ENCODE results near the gene TET2. TPM values are rescaled to one million over a fixed set of nuclear protein-coding genes. Genes with fewer than 3 reads are reported as not detected.
"Not testable (repeated sequence)": the region's sequence is repeated elsewhere in the genome, so short reads cannot be mapped to it uniquely, and the experiment has no call there.

Gene TET2
- polyA plus RNA-seq, 1 experiment: 16.2 TPM

DNA sequence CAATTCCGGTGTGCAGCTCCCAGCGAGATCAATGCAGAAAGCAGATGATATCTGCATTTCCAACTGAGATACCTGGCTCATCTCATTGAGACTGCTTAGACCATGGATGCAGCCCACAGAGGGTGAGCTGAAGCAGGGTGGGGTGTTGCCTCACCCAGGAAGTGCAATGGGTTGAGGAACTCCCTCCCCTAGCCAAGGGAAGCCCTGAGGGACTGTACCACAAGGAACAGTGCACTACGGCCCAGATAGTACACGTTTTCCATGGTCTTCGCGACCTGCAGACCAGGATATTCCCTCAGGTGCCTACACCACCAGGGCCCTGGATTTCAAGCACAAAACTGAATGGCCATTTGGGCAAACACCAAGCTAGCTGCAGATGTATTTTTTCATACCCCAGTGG, 150.0 kb downstream of the TET2 start:
- no peaks in the 10 kb centered on the region for H3K9me3 ChIP-seq (ENCODE audit: control insufficient read depth, insufficient read depth, low read length)
- POLR2A ChIA-PET: no interaction called here
- CTCF ChIA-PET: no interaction called here
- TF ChIP-seq, protein P1, sequence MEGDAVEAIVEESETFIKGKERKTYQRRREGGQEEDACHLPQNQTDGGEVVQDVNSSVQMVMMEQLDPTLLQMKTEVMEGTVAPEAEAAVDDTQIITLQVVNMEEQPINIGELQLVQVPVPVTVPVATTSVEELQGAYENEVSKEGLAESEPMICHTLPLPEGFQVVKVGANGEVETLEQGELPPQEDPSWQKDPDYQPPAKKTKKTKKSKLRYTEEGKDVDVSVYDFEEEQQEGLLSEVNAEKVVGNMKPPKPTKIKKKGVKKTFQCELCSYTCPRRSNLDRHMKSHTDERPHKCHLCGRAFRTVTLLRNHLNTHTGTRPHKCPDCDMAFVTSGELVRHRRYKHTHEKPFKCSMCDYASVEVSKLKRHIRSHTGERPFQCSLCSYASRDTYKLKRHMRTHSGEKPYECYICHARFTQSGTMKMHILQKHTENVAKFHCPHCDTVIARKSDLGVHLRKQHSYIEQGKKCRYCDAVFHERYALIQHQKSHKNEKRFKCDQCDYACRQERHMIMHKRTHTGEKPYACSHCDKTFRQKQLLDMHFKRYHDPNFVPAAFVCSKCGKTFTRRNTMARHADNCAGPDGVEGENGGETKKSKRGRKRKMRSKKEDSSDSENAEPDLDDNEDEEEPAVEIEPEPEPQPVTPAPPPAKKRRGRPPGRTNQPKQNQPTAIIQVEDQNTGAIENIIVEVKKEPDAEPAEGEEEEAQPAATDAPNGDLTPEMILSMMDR (IDR thresholded peaks at IDR 0.05; ENCODE audit: low read depth, low read length): no peak
- H3K27ac ChIP-seq (ENCODE audit: low read depth, low read length): no peak overlapping the region
- no peaks in the 10 kb centered on the region for H3K27me3 ChIP-seq (ENCODE audit: control insufficient read depth, insufficient read depth, low read length)
- no peak overlapping the region for H3K4me3 ChIP-seq (ENCODE audit: low read depth, low read length)
- no peak for DNase-seq (ENCODE audit: low read depth, low spot score)

DNA sequence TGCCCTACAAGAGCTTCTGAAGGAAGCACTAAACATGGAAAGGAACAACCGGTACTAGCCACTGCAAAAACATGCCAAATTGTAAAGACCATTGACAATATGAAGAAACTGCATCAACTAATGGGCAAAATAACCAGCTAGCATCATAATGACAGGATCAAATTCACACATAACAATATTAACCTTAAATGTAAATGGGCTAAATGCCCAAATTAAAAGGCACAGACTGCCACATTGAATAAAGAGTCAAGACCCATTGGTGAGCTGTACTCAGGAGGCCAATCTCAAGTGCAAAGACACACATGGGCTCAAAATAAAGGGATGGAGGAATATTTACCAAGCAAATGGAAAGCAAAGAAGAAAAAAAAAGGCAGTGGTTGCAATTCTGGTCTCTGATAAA, 152.4 kb downstream of the TET2 start:
- H3K27me3 ChIP-seq (ENCODE audit: control insufficient read depth, insufficient read depth, low read length); POLR2A ChIA-PET; H3K27ac ChIP-seq (ENCODE audit: low read depth, low read length); CTCF ChIA-PET; H3K9me3 ChIP-seq (ENCODE audit: control insufficient read depth, insufficient read depth, low read length); H3K4me3 ChIP-seq (ENCODE audit: low read depth, low read length); DNase-seq (ENCODE audit: low read depth, low spot score): not testable (repeated sequence)

DNA sequence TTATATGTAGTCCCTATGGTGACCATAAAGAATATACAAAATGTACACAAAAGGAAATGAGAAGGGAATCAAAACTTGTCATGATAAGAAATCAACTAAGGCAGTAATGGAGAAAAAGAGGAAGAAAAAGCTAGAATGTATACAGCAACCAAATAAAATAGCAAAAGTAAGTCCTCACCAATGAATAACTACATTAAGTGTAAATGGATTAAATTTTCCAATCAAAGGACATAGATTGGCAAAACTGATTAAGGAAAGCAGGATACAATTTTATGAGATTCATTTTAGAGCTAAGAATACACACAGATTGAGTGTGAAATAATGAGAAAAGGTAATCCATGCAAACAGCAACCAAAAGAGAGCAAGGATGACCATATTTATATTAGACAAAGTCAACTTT, 157.4 kb downstream of the TET2 start:
- Histone ChIP-seq H3K9me3 (ENCODE audit: control insufficient read depth, insufficient read depth, low read length) (no peaks in the 10 kb centered on the region), H3K4me3 (ENCODE audit: low read depth, low read length) (no peak overlapping the region), H3K27ac (ENCODE audit: low read depth, low read length) (no peak overlapping the region), H3K27me3 (ENCODE audit: control insufficient read depth, insufficient read depth, low read length) (no peaks in the 10 kb centered on the region)
- TF ChIP-seq, protein P1 (IDR thresholded peaks at IDR 0.05; ENCODE audit: low read depth, low read length): no peak
- ChIA-PET CTCF (no interaction called here), POLR2A (no interaction called here)
- DNase-seq (ENCODE audit: low read depth, low spot score): no peak

DNA sequence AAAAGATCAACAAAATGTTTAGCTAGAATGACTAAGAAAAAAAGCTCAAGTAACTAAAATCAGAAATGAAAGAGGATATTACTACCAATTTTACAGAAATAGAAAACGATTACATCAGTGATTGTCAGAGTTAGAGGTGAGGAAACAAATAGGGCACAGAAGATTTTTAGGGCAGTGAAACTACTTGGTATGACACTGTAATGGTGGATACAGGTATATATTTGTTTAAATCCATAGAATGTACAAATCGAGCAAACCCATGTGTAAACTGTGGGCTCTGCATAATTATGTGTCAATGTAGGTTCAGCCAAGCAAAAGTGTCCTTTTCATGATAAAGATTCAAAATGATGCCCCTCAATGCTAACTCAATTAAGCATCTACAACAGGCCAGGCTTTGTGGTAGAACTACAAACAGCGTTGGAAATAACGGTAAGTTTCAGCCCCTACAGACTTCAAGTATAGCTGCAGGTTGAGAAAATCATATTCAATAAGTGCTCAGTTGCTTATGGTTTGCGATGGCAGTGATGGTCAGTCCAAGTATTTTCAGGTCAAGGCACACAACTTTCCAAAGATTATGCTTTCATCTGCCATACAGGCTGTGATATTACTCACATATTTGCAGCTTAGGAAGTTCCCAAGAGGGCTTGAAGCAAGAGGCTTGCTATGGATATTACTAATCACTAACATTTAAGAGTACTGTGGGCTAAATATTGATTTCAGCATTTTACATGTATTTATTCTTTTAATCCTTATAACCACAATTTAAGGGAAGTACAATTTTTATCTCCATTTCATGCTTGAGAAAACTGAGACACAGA, 158.6 kb downstream of the TET2 start:
- Histone ChIP-seq H3K9me3 (ENCODE audit: control insufficient read depth, insufficient read depth, low read length) (no peaks in the 10 kb centered on the region), H3K27ac (ENCODE audit: low read depth, low read length) (no peak overlapping the region), H3K4me3 (ENCODE audit: low read depth, low read length) (no peak overlapping the region), H3K27me3 (ENCODE audit: control insufficient read depth, insufficient read depth, low read length) (no peaks in the 10 kb centered on the region)
- no peak for DNase-seq (ENCODE audit: low read depth, low spot score)
- TF ChIP-seq, protein P1 (IDR thresholded peaks at IDR 0.05; ENCODE audit: low read depth, low read length): no peak
- ChIA-PET CTCF (interaction anchor here (1.3 kb wide), 1 partner anchor 169 kb away, joined by 3 read pairs; the partner anchor contains the start of gene PPA2), POLR2A (no interaction called here)

DNA sequence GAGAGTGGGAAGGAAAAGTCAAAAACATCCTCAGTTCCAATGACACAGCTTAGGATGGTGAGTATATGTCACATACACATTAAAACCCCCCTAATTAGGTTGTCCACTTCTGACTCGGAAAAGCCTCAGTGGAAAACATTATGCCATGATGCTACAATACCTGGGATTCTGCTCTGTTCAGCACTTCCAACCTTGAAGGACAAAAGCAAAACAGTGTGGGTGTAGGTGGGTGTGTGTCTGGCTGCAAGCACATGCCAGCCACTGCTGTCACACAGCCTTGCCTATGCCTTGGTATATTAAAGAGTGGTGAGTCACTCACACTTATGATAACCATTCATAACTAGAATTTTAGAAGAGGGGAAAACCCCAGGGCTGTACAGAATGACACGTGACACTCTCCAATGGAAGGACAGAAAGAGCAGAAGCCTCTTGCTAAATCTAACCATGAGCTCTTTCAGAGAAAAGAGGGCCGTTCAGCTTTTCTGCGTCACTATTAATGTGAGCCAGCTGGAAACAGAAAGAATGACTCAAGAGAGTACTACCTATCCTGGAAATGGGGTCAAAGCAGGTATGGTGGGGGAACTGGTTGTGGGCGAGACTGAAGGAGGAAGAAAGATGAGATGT, 159.6 kb downstream of the TET2 start:
- no peak for DNase-seq (ENCODE audit: low read depth, low spot score)
- TF ChIP-seq, protein P1 (IDR thresholded peaks at IDR 0.05; ENCODE audit: low read depth, low read length): no peak
- H3K9me3 ChIP-seq (ENCODE audit: control insufficient read depth, insufficient read depth, low read length): no peaks in the 10 kb centered on the region
- no peak overlapping the region for H3K27ac ChIP-seq (ENCODE audit: low read depth, low read length)
- ChIA-PET CTCF (interaction anchor here (1.3 kb wide), 1 partner anchor 168 kb away, joined by 3 read pairs; the partner anchor contains the start of gene PPA2), POLR2A (no interaction called here)
- H3K4me3 ChIP-seq (ENCODE audit: low read depth, low read length): no peak overlapping the region
- H3K27me3 ChIP-seq (ENCODE audit: control insufficient read depth, insufficient read depth, low read length): no peaks in the 10 kb centered on the region

Measured in AG04450 (cell line).